OCI-LY1 (cell line): ENCODE measurements around the gene SPAG9.

ENCODE experiments used
- H2AFZ ChIP-seq: fragments of 200-600 bp; sonication (generic), shearing (Covaris generic); 2 replicates; pipeline ENCODE4 v1.6.0; 2014; ENCODE audit warnings: antibody characterized with exemption, mild to moderate bottlenecking, low read length
- H3F3A ChIP-seq: fragments of 200-600 bp; sonication (generic), shearing (Covaris generic); 2 replicates; pipeline ENCODE4 v1.6.0; 2014; ENCODE audit warnings: mild to moderate bottlenecking, antibody characterized with exemption, low read length, moderate library complexity; ENCODE audit not compliant: insufficient read depth
- H3K27ac ChIP-seq: fragments of 200-600 bp; sonication (generic); 2 replicates; pipeline ENCODE4 v1.5.1; 2014; ENCODE audit warnings: low read length, mixed run types, mild to moderate bottlenecking, low read depth; ENCODE audit not compliant: poor library complexity, severe bottlenecking
- H3K27me3 ChIP-seq: fragments of 200-600 bp; sonication (generic); 2 replicates; pipeline ENCODE4 v1.6.0; 2014; ENCODE audit warnings: antibody characterized with exemption, mild to moderate bottlenecking, low read length, moderate library complexity; ENCODE audit not compliant: insufficient read depth
- H3K36me3 ChIP-seq: fragments of 200-600 bp; sonication (generic); 2 replicates; pipeline ENCODE4 v1.6.1; 2014; ENCODE audit warnings: mild to moderate bottlenecking, antibody characterized with exemption, low read length, moderate library complexity, mixed read lengths; ENCODE audit not compliant: insufficient read depth
- H3K4me1 ChIP-seq: fragments of 200-600 bp; sonication (generic); 2 replicates; pipeline ENCODE4 v1.5.1; 2014; ENCODE audit warnings: mild to moderate bottlenecking, low read length, moderate library complexity; ENCODE audit not compliant: insufficient read depth, severe bottlenecking
- H3K4me2 ChIP-seq: fragments of 200-600 bp; sonication (generic), shearing (Covaris generic); 2 replicates; pipeline ENCODE4 v1.6.1; 2014; ENCODE audit warnings: low read length
- H3K4me3 ChIP-seq: fragments of 200-600 bp; sonication (generic); 2 replicates; pipeline ENCODE4 v1.5.1; 2014; ENCODE audit warnings: low read length, low read depth, mild to moderate bottlenecking, mixed read lengths; ENCODE audit not compliant: poor library complexity, severe bottlenecking
- H3K79me2 ChIP-seq: fragments of 200-600 bp; shearing (Covaris generic); 2 replicates; pipeline ENCODE4 v1.6.1; 2016; ENCODE audit warnings: mixed run types, low read length, mixed read lengths; ENCODE audit not compliant: insufficient read depth
- H3K9ac ChIP-seq: fragments of 200-600 bp; sonication (generic), shearing (Covaris generic); 2 replicates; pipeline ENCODE4 v1.6.1; 2014; ENCODE audit warnings: mild to moderate bottlenecking, low read length, mixed read lengths
- H3K9me2 ChIP-seq: fragments of 200-600 bp; sonication (generic), shearing (Covaris generic); 2 replicates; pipeline ENCODE4 v1.6.1; 2014; ENCODE audit warnings: low read depth, mild to moderate bottlenecking, low read length, mixed read lengths
- H3K9me3 ChIP-seq: fragments of 200-600 bp; shearing (Covaris generic); 2 replicates; pipeline ENCODE4 v1.6.1; 2014; ENCODE audit warnings: low read length, mixed read lengths
- H4K20me1 ChIP-seq: fragments of 200-600 bp; sonication (generic), shearing (Covaris generic); 2 replicates; pipeline ENCODE4 v1.6.0; 2016; ENCODE audit warnings: mild to moderate bottlenecking, low read length; ENCODE audit not compliant: insufficient read depth
- CTCF ChIP-seq: fragments of 200-600 bp; sonication (generic), shearing (Covaris generic); IDR thresholded peaks from 2 replicates; pipeline ENCODE4 v1.5.1; 2017; ENCODE audit warnings: mild to moderate bottlenecking, antibody characterized with exemption, low read length, moderate library complexity, mixed read lengths
- EZH2 ChIP-seq: fragments of 200-600 bp; sonication (generic), shearing (Covaris generic); IDR thresholded peaks from 2 replicates; pipeline ENCODE4 v1.8.0; 2017; ENCODE audit warnings: borderline replicate concordance, mixed run types, mild to moderate bottlenecking, antibody characterized with exemption, low read length, moderate library complexity, mixed read lengths

Gene SPAG9

GRCh38 chr17:51052235-51052634, 68.4 kb downstream of the SPAG9 start:
- H3K9me2 ChIP-seq = no peaks in the 10 kb centered on the region
- H3K9me3 ChIP-seq = no peaks in the 10 kb centered on the region
- H3K4me3 ChIP-seq = no peak overlapping the region
- peaks cover 2% of the 10 kb centered on the region; the same call in 1 of the 2 replicates for H3F3A ChIP-seq
- no peaks in the 10 kb centered on the region for H4K20me1 ChIP-seq
- 0 out of 2 replicates have a peak, but pooled peaks cover 3% of the 10 kb centered on the region for H3K36me3 ChIP-seq
- no peak overlapping the region for H2AFZ ChIP-seq
- no peak overlapping the region for H3K9ac ChIP-seq
- peaks cover 7% of the 10 kb centered on the region; the same call in 1 of the 2 replicates for H3K79me2 ChIP-seq
- peak overlapping the region; percentile 27 for H3K27ac ChIP-seq
- H3K27me3 ChIP-seq = no peaks in the 10 kb centered on the region
- no peak overlapping the region for H3K4me2 ChIP-seq
- peaks cover 40% of the 10 kb centered on the region for H3K4me1 ChIP-seq
- TF ChIP-seq CTCF (no peak), EZH2 (no peak)

- peak overlapping the region; percentile 72 for H3K27ac ChIP-seq
- peaks cover 46% of the 10 kb centered on the region for H3K4me1 ChIP-seq
- no peaks in the 10 kb centered on the region for H4K20me1 ChIP-seq
- no peaks in the 10 kb centered on the region for H3K27me3 ChIP-seq
- peak overlapping the region; percentile 12; the same call in 1 of the 2 replicates for H3K4me2 ChIP-seq
- TF ChIP-seq EZH2 = no peak
- no peak for TF ChIP-seq CTCF
- no peaks in the 10 kb centered on the region for H3F3A ChIP-seq
- no peaks in the 10 kb centered on the region for H3K9me3 ChIP-seq
- no peak overlapping the region for H2AFZ ChIP-seq
- peaks cover 4% of the 10 kb centered on the region; the same call in 1 of the 2 replicates for H3K79me2 ChIP-seq
- 0 out of 2 replicates have a peak, but pooled peaks cover 3% of the 10 kb centered on the region for H3K36me3 ChIP-seq
- no peak overlapping the region for H3K4me3 ChIP-seq
- no peaks in the 10 kb centered on the region for H3K9me2 ChIP-seq
- no peak overlapping the region for H3K9ac ChIP-seq
Observed at GRCh38 chr17:51050291-51051033, 70.2 kb downstream of the SPAG9 start.

- H3K36me3 ChIP-seq = peaks cover 6% of the 10 kb centered on the region; the same call in 1 of the 2 replicates
- H3K9ac ChIP-seq = no peak overlapping the region
- no peak overlapping the region for H3K27ac ChIP-seq
- no peak overlapping the region for H3K4me3 ChIP-seq
- H3K79me2 ChIP-seq = 0 out of 2 replicates have a peak, but pooled peaks cover 4% of the 10 kb centered on the region
- TF ChIP-seq CTCF (no peak), EZH2 (no peak)
- H4K20me1 ChIP-seq = no peaks in the 10 kb centered on the region
- H3K9me3 ChIP-seq = no peaks in the 10 kb centered on the region
- no peaks in the 10 kb centered on the region for H3K27me3 ChIP-seq
- H3K4me2 ChIP-seq = no peak overlapping the region
- no peaks in the 10 kb centered on the region for H3K9me2 ChIP-seq
- H3K4me1 ChIP-seq = peaks cover 33% of the 10 kb centered on the region
- H2AFZ ChIP-seq = no peak overlapping the region
- H3F3A ChIP-seq = no peaks in the 10 kb centered on the region
Observed at GRCh38 chr17:51046514-51047384, 73.9 kb downstream of the SPAG9 start.
